ENCODE measurements around the gene GPC5. TPM values are rescaled to one million over a fixed set of nuclear protein-coding genes. Genes with fewer than 3 reads are reported as not detected.
"Not testable (repeated sequence)": the region's sequence is repeated elsewhere in the genome, so short reads cannot be mapped to it uniquely, and the experiment has no call there.

The GPC5 gene
- total RNA-seq, 1 donor from 2014 or later: 0.57 TPM

DNA sequence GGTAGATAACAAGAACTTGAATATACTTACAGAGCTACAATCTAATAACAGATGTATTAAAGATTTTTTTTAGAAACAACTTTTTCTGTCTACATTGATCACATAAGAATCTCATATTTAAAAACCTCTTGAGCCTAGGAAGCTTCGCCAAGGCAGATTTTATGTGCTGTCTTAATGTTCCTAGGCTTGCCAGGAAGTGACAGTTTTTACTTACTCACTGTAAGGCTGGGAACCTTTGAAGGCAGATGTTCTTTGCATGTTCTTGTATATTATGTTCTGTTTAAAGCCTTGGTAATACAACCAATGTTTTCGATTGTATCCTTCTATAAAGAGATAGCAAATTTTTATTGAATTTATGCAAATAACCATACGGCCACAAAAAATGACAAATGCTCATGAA is 492.7 kb downstream of the GPC5 start:
- H3K9me3 Mint-ChIP-seq (ENCODE audit: low read depth): no peaks in the 10 kb centered on the region
- no peak overlapping the region for H3K27ac Mint-ChIP-seq
- TF ChIP-seq CTCF (IDR thresholded peaks at IDR 0.05; ENCODE audit: unreplicated experiment): no peak
- H3K4me1 Mint-ChIP-seq (ENCODE audit: low read depth): no peaks in the 10 kb centered on the region
- no peaks in the 10 kb centered on the region for H3K36me3 Mint-ChIP-seq (ENCODE audit: insufficient read depth)
- no peaks in the 10 kb centered on the region for H3K27me3 Mint-ChIP-seq
- H3K4me3 Mint-ChIP-seq (ENCODE audit: low read depth): no peak overlapping the region
- no peak for DNase-seq (ENCODE audit: low spot score, unreplicated experiment)

DNA sequence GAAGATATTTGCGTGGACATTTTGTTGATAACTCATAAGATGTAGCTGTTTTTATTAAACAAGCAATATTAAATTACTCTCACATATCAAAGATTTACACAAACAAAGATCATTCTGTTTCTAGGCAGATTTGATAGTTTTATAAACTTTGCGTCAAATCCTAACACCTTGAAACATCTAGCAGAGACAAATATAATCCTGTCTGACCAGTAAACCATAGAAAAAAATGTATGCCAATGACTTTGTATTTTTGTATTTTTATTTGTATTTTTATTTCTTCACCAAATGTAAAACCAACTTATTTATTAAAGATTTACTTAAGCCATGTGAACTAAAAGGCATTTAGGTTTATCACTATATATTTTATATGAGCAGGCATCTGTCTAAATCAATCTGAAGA is 494.6 kb downstream of the GPC5 start:
- H3K4me1 Mint-ChIP-seq (ENCODE audit: low read depth): no peaks in the 10 kb centered on the region
- TF ChIP-seq CTCF (IDR thresholded peaks at IDR 0.05; ENCODE audit: unreplicated experiment): no peak
- no peak for DNase-seq (ENCODE audit: low spot score, unreplicated experiment)
- no peaks in the 10 kb centered on the region for H3K27me3 Mint-ChIP-seq
- no peak overlapping the region for H3K4me3 Mint-ChIP-seq (ENCODE audit: low read depth)
- H3K36me3 Mint-ChIP-seq (ENCODE audit: insufficient read depth): no peaks in the 10 kb centered on the region
- no peaks in the 10 kb centered on the region for H3K9me3 Mint-ChIP-seq (ENCODE audit: low read depth)
- H3K27ac Mint-ChIP-seq: no peak overlapping the region

- no peak overlapping the region for H3K27ac Mint-ChIP-seq
- no peaks in the 10 kb centered on the region for H3K36me3 Mint-ChIP-seq (ENCODE audit: insufficient read depth)
Observed at GRCh38 chr13:91894316-91894715, 495.9 kb downstream of the GPC5 start.

GRCh38 chr13:91896547-91896946 is 498.1 kb downstream of the GPC5 start:
- DNase-seq (ENCODE audit: low spot score, unreplicated experiment): no peak
- H3K36me3 Mint-ChIP-seq (ENCODE audit: insufficient read depth): no peaks in the 10 kb centered on the region

More at GRCh38 chr13:91894316-91894715, 495.9 kb downstream of the GPC5 start:
- H3K27me3 Mint-ChIP-seq: no peaks in the 10 kb centered on the region
- no peak for DNase-seq (ENCODE audit: low spot score, unreplicated experiment)
- H3K4me1 Mint-ChIP-seq (ENCODE audit: low read depth): no peaks in the 10 kb centered on the region
- no peaks in the 10 kb centered on the region for H3K9me3 Mint-ChIP-seq (ENCODE audit: low read depth)
- no peak for TF ChIP-seq CTCF (IDR thresholded peaks at IDR 0.05; ENCODE audit: unreplicated experiment)
- H3K4me3 Mint-ChIP-seq (ENCODE audit: low read depth): no peak overlapping the region

DNA sequence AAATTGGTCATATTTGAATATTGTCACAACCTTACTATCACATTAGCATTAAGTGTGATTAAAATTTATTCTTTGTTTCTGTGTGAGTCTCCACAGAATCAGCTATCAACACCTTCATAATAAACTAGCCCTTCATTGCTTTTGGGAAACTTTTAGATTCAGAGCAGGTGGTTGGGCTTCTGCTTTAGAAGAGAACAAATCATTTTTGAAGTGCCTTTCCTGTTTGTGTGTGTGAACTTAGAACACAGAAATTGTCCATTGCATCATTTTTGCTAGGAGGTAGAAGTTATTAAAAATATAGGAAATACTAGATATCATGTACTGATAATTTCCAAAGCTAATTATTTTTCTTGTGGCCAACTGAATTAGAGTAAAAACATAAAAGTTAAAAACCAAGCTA is 500.6 kb downstream of the GPC5 start:
- not testable (repeated sequence) for H3K36me3 Mint-ChIP-seq (ENCODE audit: insufficient read depth); DNase-seq (ENCODE audit: low spot score, unreplicated experiment); H3K4me1 Mint-ChIP-seq (ENCODE audit: low read depth); H3K27me3 Mint-ChIP-seq; H3K4me3 Mint-ChIP-seq (ENCODE audit: low read depth); H3K27ac Mint-ChIP-seq; H3K9me3 Mint-ChIP-seq (ENCODE audit: low read depth)

More at GRCh38 chr13:91896547-91896946, 498.1 kb downstream of the GPC5 start:
- no peak for TF ChIP-seq CTCF (IDR thresholded peaks at IDR 0.05; ENCODE audit: unreplicated experiment)
- Mint-ChIP-seq H3K4me3 (ENCODE audit: low read depth) (no peak overlapping the region), H3K27me3 (no peaks in the 10 kb centered on the region), H3K27ac (no peak overlapping the region), H3K4me1 (ENCODE audit: low read depth) (no peaks in the 10 kb centered on the region), H3K9me3 (ENCODE audit: low read depth) (no peaks in the 10 kb centered on the region)

- H3K27ac Mint-ChIP-seq: no peak overlapping the region
- no peaks in the 10 kb centered on the region for H3K27me3 Mint-ChIP-seq
- H3K4me1 Mint-ChIP-seq (ENCODE audit: low read depth): no peaks in the 10 kb centered on the region
- H3K9me3 Mint-ChIP-seq (ENCODE audit: low read depth): no peaks in the 10 kb centered on the region
- H3K4me3 Mint-ChIP-seq (ENCODE audit: low read depth): no peak overlapping the region
- TF ChIP-seq CTCF (IDR thresholded peaks at IDR 0.05; ENCODE audit: unreplicated experiment): no peak
- no peak for DNase-seq (ENCODE audit: low spot score, unreplicated experiment)
- H3K36me3 Mint-ChIP-seq (ENCODE audit: insufficient read depth): no peaks in the 10 kb centered on the region
Observed at GRCh38 chr13:91902291-91902690, 503.9 kb downstream of the GPC5 start.

All from progenitor cell of endocrine pancreas (in vitro differentiated cells).